CD14-positive monocyte (primary cell): Measurements from ENCODE around the gene MACROD1. TPM values are rescaled to one million over a fixed set of nuclear protein-coding genes. Genes with fewer than 3 reads are reported as not detected.

Source experiments
- DNase-seq, 3 donors: peaks; one replicate each; pipeline ENCODE4 v3.0.0-alpha.2; 2011 to 2022
- H2AFZ ChIP-seq: 2 replicates; pipeline ENCODE4 v1.6.0; 2012; ENCODE audit warnings: mild to moderate bottlenecking, low read depth, low read length, inconsistent platforms; ENCODE audit not compliant: insufficient read depth, poor library complexity, severe bottlenecking
- H3K27ac ChIP-seq, 2 donors: 1 replicate in 1 of 2; 2 replicates in 1 of 2; pipeline ENCODE4 v1.5.1; 2012 to 2013; ENCODE audit warnings: low read length in 2 of 2, control low read depth in 1 of 2, inconsistent platforms in 1 of 2, low read depth in 1 of 2, mild to moderate bottlenecking in 1 of 2
- H3K27me3 ChIP-seq, 2 donors: one replicate each; pipeline versions ENCODE4 v1.6.0 to v1.6.1; 2011 to 2013; ENCODE audit warnings: low read length in 2 of 2; ENCODE audit not compliant: control insufficient read depth in 2 of 2, insufficient read depth in 2 of 2
- H3K36me3 ChIP-seq, 2 donors: replicated peaks in 1 of 2; 1 replicate in 1 of 2; 2 replicates in 1 of 2; pipeline versions ENCODE4 v1.5.1 to v1.6.1; 2012 to 2013; ENCODE audit warnings: low read length in 2 of 2, control low read depth in 1 of 2, inconsistent platforms in 1 of 2, mild to moderate bottlenecking in 1 of 2; ENCODE audit not compliant: insufficient read depth in 2 of 2, control insufficient read depth in 1 of 2
- H3K4me1 ChIP-seq, 2 donors: 1 replicate in 1 of 2; 2 replicates in 1 of 2; pipeline versions ENCODE4 v1.5.1 to v1.6.1; 2012 to 2013; ENCODE audit warnings: low read length in 2 of 2, control low read depth in 1 of 2, inconsistent platforms in 1 of 2, mild to moderate bottlenecking in 1 of 2, moderate library complexity in 1 of 2; ENCODE audit not compliant: insufficient read depth in 2 of 2, control insufficient read depth in 1 of 2
- H3K4me2 ChIP-seq: replicated peaks from 2 replicates; pipeline ENCODE3; 2012; ENCODE audit warnings: low read length, moderate library complexity, mild to moderate bottlenecking; ENCODE audit not compliant: poor library complexity, severe bottlenecking; ENCODE audit errors: extremely low read depth
- H3K4me3 ChIP-seq, 3 experiments: fragments of 200-600 bp in 1 of 3; sonication (generic) in 1 of 3; replicated peaks in 1 of 3; 1 replicate in 2 of 3; 2 replicates in 1 of 3; pipeline ENCODE4 v1.5.1; 2011 to 2013; ENCODE audit warnings: low read length in 3 of 3, mild to moderate bottlenecking in 3 of 3, control low read depth in 2 of 3, low read depth in 2 of 3, inconsistent platforms in 1 of 3, moderate library complexity in 1 of 3
- H3K79me2 ChIP-seq: 2 replicates; pipeline ENCODE4 v1.6.0; 2012; ENCODE audit warnings: mild to moderate bottlenecking, control low read depth, inconsistent platforms, low read length, moderate library complexity; ENCODE audit not compliant: insufficient read depth
- H3K9ac ChIP-seq: 2 replicates; pipeline ENCODE4 v1.6.0; 2017; ENCODE audit warnings: low read length, mild to moderate bottlenecking; ENCODE audit not compliant: insufficient read depth, poor library complexity, severe bottlenecking
- H3K9me3 ChIP-seq, 2 donors: replicated peaks in 1 of 2; 1 replicate in 1 of 2; 2 replicates in 1 of 2; pipeline versions ENCODE4 v1.5.1 to v1.6.1; 2012 to 2013; ENCODE audit warnings: low read length in 2 of 2, control low read depth in 1 of 2; ENCODE audit not compliant: control insufficient read depth in 1 of 2, insufficient read depth in 1 of 2
- H4K20me1 ChIP-seq: 2 replicates; pipeline ENCODE4 v1.6.0; 2012; ENCODE audit warnings: mild to moderate bottlenecking, low read length, control low read depth, moderate library complexity; ENCODE audit not compliant: insufficient read depth
- H3K27ac Mint-ChIP-seq, 7 donors: one replicate each; pipeline ENCODE4 v1.8.0; 2020; ENCODE audit warnings: mild to moderate bottlenecking in 7 of 7, mixed read lengths in 7 of 7, moderate library complexity in 6 of 7, inconsistent platforms in 2 of 7
- H3K27me3 Mint-ChIP-seq, 3 donors: one replicate each; pipeline ENCODE4 v1.8.0; 2021 to 2022; ENCODE audit warnings: low read depth in 3 of 3, mild to moderate bottlenecking in 3 of 3, mixed read lengths in 3 of 3, moderate library complexity in 3 of 3, inconsistent platforms in 1 of 3
- H3K36me3 Mint-ChIP-seq, 2 donors: one replicate each; pipeline ENCODE4 v1.8.0; 2020; ENCODE audit warnings: mixed read lengths in 2 of 2, inconsistent platforms in 1 of 2, mild to moderate bottlenecking in 1 of 2
- H3K4me1 Mint-ChIP-seq: one replicate; pipeline ENCODE4 v1.8.0; 2020; ENCODE audit warnings: mild to moderate bottlenecking, mixed read lengths
- H3K4me3 Mint-ChIP-seq, 2 donors: one replicate each; pipeline ENCODE4 v1.8.0; 2020; ENCODE audit warnings: mild to moderate bottlenecking in 2 of 2, mixed read lengths in 2 of 2, moderate library complexity in 1 of 2
- H3K9me3 Mint-ChIP-seq, 7 donors: one replicate each; pipeline ENCODE4 v1.8.0; 2020 to 2022; ENCODE audit warnings: mixed read lengths in 7 of 7, mild to moderate bottlenecking in 6 of 7, moderate library complexity in 6 of 7, inconsistent platforms in 2 of 7
- WGBS: methylation state at CpG from one replicate; pipeline ENCODE4 v1.1.5; 2013; ENCODE audit warnings: missing lambda C conversion rate; ENCODE audit not compliant: insufficient coverage; 5-methylcytosine and 5-hydroxymethylcytosine counted together
- intact Hi-C, 2 donors: fragments of 100-400 bp; cut with micrococcal nuclease; formaldehyde crosslinking; loops; one replicate each; pipeline versions ENCODE4 v1.15.0 to v1.15.1; 2023
- polyA plus RNA-seq, 3 donors: library from polyadenylated mRNA; depleted of rRNA in 1 of 3; unstranded in 2 of 3; stranded (reverse) in 1 of 3; fragments of 300-500 nt in 2 of 3; fragments of >200 nt in 1 of 3; fragmentation: Illumina TruSeq in 2 of 3; gene quantifications; 1 replicate in 2 of 3; 2 replicates in 1 of 3; pipeline ENCODE4 v1.2.3, GENCODE V29; 2012 to 2021
- TF ChIP-seq, protein P1 (sequence below): fragments of 200-600 bp; IDR thresholded peaks from one replicate; pipeline ENCODE4 v1.8.0; 2022; ENCODE audit warnings: antibody characterized with exemption, mild to moderate bottlenecking

The MACROD1 gene
- polyA plus RNA-seq, 3 donors, result 1.5 to 2.4 (median 2.2) TPM

DNA sequence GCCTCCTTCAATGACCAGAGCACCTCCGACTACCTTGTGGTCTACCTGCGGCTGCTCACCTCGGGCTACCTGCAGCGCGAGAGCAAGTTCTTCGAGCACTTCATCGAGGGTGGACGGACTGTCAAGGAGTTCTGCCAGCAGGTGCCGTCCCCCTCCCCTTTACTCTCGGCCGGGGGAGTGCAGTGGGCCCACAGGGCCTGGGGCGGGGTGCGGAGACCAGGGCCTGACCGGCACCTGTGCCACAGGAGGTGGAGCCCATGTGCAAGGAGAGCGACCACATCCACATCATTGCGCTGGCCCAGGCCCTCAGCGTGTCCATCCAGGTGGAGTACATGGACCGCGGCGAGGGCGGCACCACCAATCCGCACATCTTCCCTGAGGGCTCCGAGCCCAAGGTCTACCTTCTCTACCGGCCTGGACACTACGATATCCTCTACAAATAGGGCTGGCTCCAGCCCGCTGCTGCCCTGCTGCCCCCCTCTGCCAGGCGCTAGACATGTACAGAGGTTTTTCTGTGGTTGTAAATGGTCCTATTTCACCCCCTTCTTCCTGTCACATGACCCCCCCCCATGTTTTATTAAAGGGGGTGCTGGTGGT is 168.7 kb downstream of the MACROD1 start:
- intact Hi-C loops, result no loop called here
- no peak overlapping the region for H3K4me3 Mint-ChIP-seq

DNA sequence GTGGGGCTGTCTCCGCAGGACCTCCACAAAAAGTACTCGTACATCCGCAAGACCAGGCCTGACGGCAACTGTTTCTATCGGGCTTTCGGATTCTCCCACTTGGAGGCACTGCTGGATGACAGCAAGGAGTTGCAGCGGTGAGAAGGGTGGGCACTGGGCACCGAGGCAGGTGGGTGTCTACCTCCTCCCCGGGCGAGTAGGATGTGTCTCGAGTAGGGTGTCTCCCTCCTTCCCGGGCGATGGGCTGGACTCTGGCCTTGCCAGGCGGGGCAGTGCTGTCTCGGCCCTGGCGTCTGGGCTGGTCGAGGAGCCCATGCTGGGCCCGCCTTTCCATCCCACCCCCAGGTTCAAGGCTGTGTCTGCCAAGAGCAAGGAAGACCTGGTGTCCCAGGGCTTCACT is 169.4 kb downstream of the MACROD1 start:
- Histone ChIP-seq H3K27me3 (peaks cover 9 to 21% of the 10 kb centered on the region in 2 donors), H3K4me2 (no peak overlapping the region), H3K9ac (no peak overlapping the region), H4K20me1 (peaks cover 77% of the 10 kb centered on the region), H3K4me1 (peaks cover 32 to 49% of the 10 kb centered on the region in 2 donors), H3K4me3 (no peak overlapping the region), H2AFZ (no peak overlapping the region), H3K36me3 (peaks cover 45 to 55% of the 10 kb centered on the region in 2 donors), H3K27ac (no peak overlapping the region), H3K9me3 (peaks cover 0 to 5% of the 10 kb centered on the region in 2 donors), H3K79me2 (peaks cover 3% of the 10 kb centered on the region)
- intact Hi-C loops, result no loop called here
- Mint-ChIP-seq H3K27me3 (peaks cover 14 to 29% (median 20%) of the 10 kb centered on the region in 3 donors), H3K27ac (no peak overlapping the region), H3K9me3 (peaks cover 0 to 5% (median 2%) of the 10 kb centered on the region in 7 donors), H3K4me1 (peaks cover 37% of the 10 kb centered on the region), H3K36me3 (peaks cover 50 to 66% of the 10 kb centered on the region in 2 donors), H3K4me3 (no peak overlapping the region)
- DNase-seq, result no peak
- WGBS, result 98% methylated on average over 14 of the region's 18 CpGs
- TF ChIP-seq, protein P1, sequence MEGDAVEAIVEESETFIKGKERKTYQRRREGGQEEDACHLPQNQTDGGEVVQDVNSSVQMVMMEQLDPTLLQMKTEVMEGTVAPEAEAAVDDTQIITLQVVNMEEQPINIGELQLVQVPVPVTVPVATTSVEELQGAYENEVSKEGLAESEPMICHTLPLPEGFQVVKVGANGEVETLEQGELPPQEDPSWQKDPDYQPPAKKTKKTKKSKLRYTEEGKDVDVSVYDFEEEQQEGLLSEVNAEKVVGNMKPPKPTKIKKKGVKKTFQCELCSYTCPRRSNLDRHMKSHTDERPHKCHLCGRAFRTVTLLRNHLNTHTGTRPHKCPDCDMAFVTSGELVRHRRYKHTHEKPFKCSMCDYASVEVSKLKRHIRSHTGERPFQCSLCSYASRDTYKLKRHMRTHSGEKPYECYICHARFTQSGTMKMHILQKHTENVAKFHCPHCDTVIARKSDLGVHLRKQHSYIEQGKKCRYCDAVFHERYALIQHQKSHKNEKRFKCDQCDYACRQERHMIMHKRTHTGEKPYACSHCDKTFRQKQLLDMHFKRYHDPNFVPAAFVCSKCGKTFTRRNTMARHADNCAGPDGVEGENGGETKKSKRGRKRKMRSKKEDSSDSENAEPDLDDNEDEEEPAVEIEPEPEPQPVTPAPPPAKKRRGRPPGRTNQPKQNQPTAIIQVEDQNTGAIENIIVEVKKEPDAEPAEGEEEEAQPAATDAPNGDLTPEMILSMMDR, result no peak

More for the DNA sequence above, 168.7 kb downstream of the MACROD1 start:
- Histone ChIP-seq H3K9me3 (peaks cover 0 to 5% of the 10 kb centered on the region in 2 donors), H2AFZ (no peak overlapping the region), H3K4me2 (no peak overlapping the region), H3K79me2 (no peaks in the 10 kb centered on the region), H3K36me3 (peaks cover 43 to 48% of the 10 kb centered on the region in 2 donors), H3K27ac (no peak overlapping the region), H3K27me3 (peaks cover 15 to 28% of the 10 kb centered on the region in 2 donors), H3K4me1 (peaks cover 39 to 56% of the 10 kb centered on the region in 2 donors), H4K20me1 (peaks cover 75% of the 10 kb centered on the region), H3K4me3 (no peak overlapping the region), H3K9ac (no peak overlapping the region)
- no peak for DNase-seq
- H3K27ac Mint-ChIP-seq, result no peak overlapping the region
- TF ChIP-seq, protein P1, result no peak
- H3K9me3 Mint-ChIP-seq, result peaks cover 0 to 8% (median 2%) of the 10 kb centered on the region in 7 donors
- 96% methylated on average over 16 of the region's 27 CpGs for WGBS
- peaks cover 44% of the 10 kb centered on the region for H3K4me1 Mint-ChIP-seq
- H3K36me3 Mint-ChIP-seq, result peaks cover 48 to 60% of the 10 kb centered on the region in 2 donors
- H3K27me3 Mint-ChIP-seq, result peaks cover 21 to 36% (median 27%) of the 10 kb centered on the region in 3 donors
